22Rv1 (cell line): ENCODE measurements around the gene SLC25A26.

ENCODE experiments used
- ZFX ChIP-seq: fragments of 450-650 bp; IDR thresholded peaks from 2 replicates; pipeline ENCODE4 v1.6.1; 2017; ENCODE audit warnings: antibody characterized with exemption, borderline replicate concordance
- TF ChIP-seq, protein P1 (sequence below): fragments of 450-650 bp; IDR thresholded peaks from 2 replicates; pipeline ENCODE4 v1.5.1; 2017; ENCODE audit warnings: mild to moderate bottlenecking

DNA sequence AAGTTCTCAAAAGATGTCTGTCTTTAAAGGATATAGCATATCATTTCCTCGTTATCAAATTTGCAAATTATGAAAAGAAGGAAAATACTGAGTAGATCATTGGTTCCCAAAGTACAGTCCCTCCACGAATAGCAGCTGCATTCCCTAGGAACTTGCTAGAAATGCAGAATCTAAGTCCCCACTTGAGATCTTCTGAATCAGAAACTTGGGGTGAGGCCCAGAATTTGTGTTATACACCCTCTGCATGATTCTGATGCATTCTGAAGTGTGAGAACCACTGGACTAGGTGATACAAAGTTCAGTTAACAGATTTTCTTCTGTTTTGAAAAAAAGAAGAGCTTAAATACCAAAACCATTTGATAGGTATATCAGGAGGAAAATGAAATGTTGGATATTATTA is 77.1 kb downstream of the SLC25A26 start:
- TF ChIP-seq, protein P1, sequence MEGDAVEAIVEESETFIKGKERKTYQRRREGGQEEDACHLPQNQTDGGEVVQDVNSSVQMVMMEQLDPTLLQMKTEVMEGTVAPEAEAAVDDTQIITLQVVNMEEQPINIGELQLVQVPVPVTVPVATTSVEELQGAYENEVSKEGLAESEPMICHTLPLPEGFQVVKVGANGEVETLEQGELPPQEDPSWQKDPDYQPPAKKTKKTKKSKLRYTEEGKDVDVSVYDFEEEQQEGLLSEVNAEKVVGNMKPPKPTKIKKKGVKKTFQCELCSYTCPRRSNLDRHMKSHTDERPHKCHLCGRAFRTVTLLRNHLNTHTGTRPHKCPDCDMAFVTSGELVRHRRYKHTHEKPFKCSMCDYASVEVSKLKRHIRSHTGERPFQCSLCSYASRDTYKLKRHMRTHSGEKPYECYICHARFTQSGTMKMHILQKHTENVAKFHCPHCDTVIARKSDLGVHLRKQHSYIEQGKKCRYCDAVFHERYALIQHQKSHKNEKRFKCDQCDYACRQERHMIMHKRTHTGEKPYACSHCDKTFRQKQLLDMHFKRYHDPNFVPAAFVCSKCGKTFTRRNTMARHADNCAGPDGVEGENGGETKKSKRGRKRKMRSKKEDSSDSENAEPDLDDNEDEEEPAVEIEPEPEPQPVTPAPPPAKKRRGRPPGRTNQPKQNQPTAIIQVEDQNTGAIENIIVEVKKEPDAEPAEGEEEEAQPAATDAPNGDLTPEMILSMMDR, result no peak
- no peak for TF ChIP-seq ZFX
